Gastroesophageal sphincter (tissue), 3 donors: ENCODE measurements around the gene IGF2R.

Experiments used
- CTCF ChIP-seq, 4 experiments: fragments of 200-600 bp in 2 of 4; fragments of 450-650 bp in 2 of 4; sonication (generic) in 1 of 4; IDR thresholded peaks; one replicate each; pipeline ENCODE4 v1.5.1; 2017 to 2019; ENCODE audit warnings: antibody characterized with exemption in 4 of 4, mild to moderate bottlenecking in 2 of 4, moderate library complexity in 2 of 4
- EP300 ChIP-seq: sonication (generic); formaldehyde crosslinking; IDR thresholded peaks from one replicate; pipeline ENCODE4 v1.6.1; 2017; ENCODE audit warnings: antibody characterized with exemption, mild to moderate bottlenecking
- POLR2A ChIP-seq, 2 donors: fragments of 450-650 bp; IDR thresholded peaks; one replicate each; pipeline ENCODE4 v1.6.1; 2017; ENCODE audit warnings: antibody characterized with exemption in 2 of 2, mild to moderate bottlenecking in 2 of 2, moderate library complexity in 1 of 2

- TF ChIP-seq CTCF (IDR thresholded peaks at IDR 0.05) (no peak), EP300 (no peak), POLR2A (IDR thresholded peaks at IDR 0.05) (no peak)
These were observed 108.6 kb downstream of the IGF2R start for GRCh38 chr6:160077526-160077925.
